Glomerular endothelial cell (primary cell): ENCODE results near the gene CLMP. TPM values are rescaled to one million over a fixed set of nuclear protein-coding genes. Genes with fewer than 3 reads are reported as not detected.

ENCODE experiments used
- DNase-seq: peaks from one replicate; pipeline ENCODE4 v3.0.0-alpha.2; 2011; ENCODE audit warnings: low read depth, low spot score; ENCODE audit errors: extremely low read depth
- total RNA-seq: library from RNA; depleted of rRNA; stranded (reverse); fragments of >200 nt; gene quantifications from 2 replicates; pipeline ENCODE4 v1.2.3, GENCODE V29; 2015

Gene CLMP
- total RNA-seq, 1 donor from 2014 or later = 1.5 TPM

- no peak for DNase-seq
Observed at GRCh38 chr11:123034597-123034996, 160.5 kb downstream of the CLMP start.

- DNase-seq = no peak
Observed at GRCh38 chr11:123033895-123034294, 161.2 kb downstream of the CLMP start.

GRCh38 chr11:123030517-123030916 lies 164.5 kb downstream of the CLMP start:
- no peak for DNase-seq

GRCh38 chr11:123020968-123021367 lies 174.1 kb downstream of the CLMP start:
- no peak for DNase-seq

Other genes starting within 250 kb of the CLMP start
- not detected in 2 replicates for gene BSX, start 213.4 kb downstream of the CLMP start, total RNA-seq
- gene HSPA8, start 133.1 kb downstream of the CLMP start, total RNA-seq = 1,578 and 1,857 TPM in 2 replicates
- 4.8 and 6.9 TPM in 2 replicates for gene GRAMD1B, start 235.0 kb upstream of the CLMP start, total RNA-seq